K562 (cell line): ENCODE data around the gene OR2AG1. TPM values are rescaled to one million over a fixed set of nuclear protein-coding genes. Genes with fewer than 3 reads are reported as not detected.

ENCODE experiments used
- BCOR ChIP-seq: fragments of 450-650 bp; IDR thresholded peaks from 2 replicates; pipeline ENCODE4 v1.6.1; 2016
- ELF1 ChIP-seq: fragments of 200-800 bp; sonication (Bioruptor generic); IDR thresholded peaks from 2 replicates; pipeline ENCODE4 v1.6.1; 2016; ENCODE audit warnings: missing genetic modification characterization, missing compliant biosample characterization
- ESRRA ChIP-seq: fragments of 450-650 bp; IDR thresholded peaks from 2 replicates; pipeline ENCODE4 v1.6.1; 2014; ENCODE audit warnings: low read depth, mild to moderate bottlenecking, moderate library complexity, borderline replicate concordance
- KAT8 ChIP-seq: fragments of 450-650 bp; IDR thresholded peaks from 2 replicates; pipeline ENCODE4 v1.6.1; 2016; ENCODE audit warnings: low read depth, mild to moderate bottlenecking
- LARP7 ChIP-seq: fragments of 450-650 bp; IDR thresholded peaks from 2 replicates; pipeline ENCODE4 v1.6.1; 2016
- LEF1 ChIP-seq: fragments of 450-650 bp; IDR thresholded peaks from 2 replicates; pipeline ENCODE4 v1.6.1; 2016; ENCODE audit warnings: mild to moderate bottlenecking
- MAFG ChIP-seq: fragments of 450-650 bp; conservative IDR thresholded peaks from 2 replicates; pipeline ENCODE4 v1.6.1; 2016; ENCODE audit warnings: missing genetic modification characterization, missing compliant biosample characterization
- NFXL1 ChIP-seq: fragments of 450-650 bp; formaldehyde crosslinking; IDR thresholded peaks from 2 replicates; pipeline ENCODE4 v1.4.0; 2021; ENCODE audit warnings: mild to moderate bottlenecking
- NR2C2 ChIP-seq, 2 experiments: fragments of 200-800 bp in 1 of 2; sonication (Bioruptor generic) in 1 of 2; sonication (generic) in 1 of 2; formaldehyde crosslinking in 1 of 2; IDR thresholded peaks; 2 replicates each; pipeline versions ENCODE4 v1.6.1 to v1.8.0; 2016 to 2022; ENCODE audit warnings: mild to moderate bottlenecking in 1 of 2, missing compliant biosample characterization in 1 of 2, missing genetic modification characterization in 1 of 2, missing genetic modification reagents in 1 of 2
- NR3C1 ChIP-seq: sonication (generic); formaldehyde crosslinking; IDR thresholded peaks from 2 replicates; pipeline ENCODE4 v1.8.1; 2022; ENCODE audit warnings: missing genetic modification reagents
- SLC30A9 ChIP-seq: fragments of 250-450 bp; sonication (Bioruptor Pico); IDR thresholded peaks from 2 replicates; pipeline ENCODE4 v1.8.0; 2022; ENCODE audit warnings: mild to moderate bottlenecking, moderate library complexity
- XRCC3 ChIP-seq: fragments of 450-650 bp; IDR thresholded peaks from 2 replicates; pipeline ENCODE4 v1.6.1; 2017; ENCODE audit warnings: mild to moderate bottlenecking, moderate library complexity
- ZC3H4 ChIP-seq: sonication (generic); formaldehyde crosslinking; IDR thresholded peaks from 2 replicates; pipeline ENCODE4 v1.9.0; 2021; ENCODE audit warnings: missing genetic modification reagents, borderline replicate concordance
- ZNF134 ChIP-seq: fragments of 250-450 bp; sonication (Bioruptor Pico); conservative IDR thresholded peaks from 2 replicates; pipeline ENCODE4 v1.4.0; 2020
- ZNF79 ChIP-seq: fragments of 250-450 bp; sonication (Bioruptor Pico); IDR thresholded peaks from 2 replicates; pipeline ENCODE4 v1.4.0; 2020; ENCODE audit warnings: low read depth, mild to moderate bottlenecking, moderate library complexity
- polyA plus RNA-seq, 8 experiments: library from polyadenylated mRNA; depleted of rRNA in 4 of 8; stranded (reverse) in 5 of 8; unstranded in 3 of 8; fragments of >200 nt; fragmentation: Nextera tagmentation in 2 of 8; fragmentation: Illumina TruSeq in 1 of 8; extraction: Ambion mirVana in 2 of 8; extraction: Trizol in 1 of 8; gene quantifications; 2 replicates each; pipeline versions ENCODE4 v1.2.1 to v1.2.3, GENCODE V29; 2011 to 2014; ENCODE audit warnings: inconsistent platforms in 1 of 8, missing spikeins in 1 of 8
- total RNA-seq, 7 experiments: library from RNA; depleted of rRNA in 6 of 7; stranded (reverse); fragments of >200 nt in 6 of 7; fragmentation: Illumina TruSeq in 2 of 7; extraction: Trizol in 2 of 7; gene quantifications; 2 replicates each; pipeline versions ENCODE4 v1.2.1 to v1.2.3, GENCODE V29; 2011 to 2021; ENCODE audit warnings: low replicate concordance in 1 of 7
- TF ChIP-seq, protein P1 (sequence below): fragments of 450-650 bp; IDR thresholded peaks from 2 replicates; pipeline ENCODE4 v1.6.1; 2016; ENCODE audit warnings: mild to moderate bottlenecking
- TF ChIP-seq, protein P2 (sequence below): fragments of 250-450 bp; sonication (Bioruptor Pico); IDR thresholded peaks from 2 replicates; pipeline ENCODE4 v1.8.0; 2021; ENCODE audit warnings: moderate library complexity, mild to moderate bottlenecking, inconsistent platforms
- TF ChIP-seq, protein P3 (sequence below): sonication (generic); formaldehyde crosslinking; IDR thresholded peaks from 2 replicates; pipeline ENCODE4 v1.8.0; 2022; ENCODE audit warnings: mild to moderate bottlenecking, missing genetic modification reagents, borderline replicate concordance

OR2AG1 gene
- total and polyA plus RNA-seq, 9 of the 15 experiments (the other 6 are each of a cell fraction or from before 2014, with no cell fraction given), result 0.05 to 0.11 (median 0.07) TPM; not detected in 5

DNA sequence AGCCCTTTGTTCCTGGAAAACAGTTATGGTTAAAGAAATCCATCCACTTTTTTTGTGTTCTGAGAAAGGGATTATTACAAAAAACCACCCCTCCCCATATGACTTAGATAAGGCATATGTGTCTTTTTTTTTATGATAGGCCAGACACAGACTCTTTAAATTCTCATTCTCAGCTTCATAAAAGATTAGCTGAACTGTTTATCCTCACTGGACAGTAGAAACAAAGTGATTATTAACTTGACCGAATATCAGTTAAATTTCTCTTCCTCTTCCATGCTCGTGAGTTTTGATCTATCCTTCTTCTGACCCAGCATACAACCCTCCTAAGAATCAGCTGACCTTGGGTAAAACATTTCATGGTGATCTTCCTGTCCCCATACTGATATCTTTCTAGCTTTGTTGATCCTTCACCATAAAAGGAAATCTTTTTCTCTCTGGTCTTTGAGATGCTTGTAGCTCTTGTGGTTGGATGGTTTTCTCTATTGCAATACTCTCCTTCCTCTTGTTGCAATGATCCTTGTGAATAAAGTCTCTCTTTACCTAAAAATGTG lies 37.3 kb upstream of the OR2AG1 start (continued):
- TF ChIP-seq, protein P1, sequence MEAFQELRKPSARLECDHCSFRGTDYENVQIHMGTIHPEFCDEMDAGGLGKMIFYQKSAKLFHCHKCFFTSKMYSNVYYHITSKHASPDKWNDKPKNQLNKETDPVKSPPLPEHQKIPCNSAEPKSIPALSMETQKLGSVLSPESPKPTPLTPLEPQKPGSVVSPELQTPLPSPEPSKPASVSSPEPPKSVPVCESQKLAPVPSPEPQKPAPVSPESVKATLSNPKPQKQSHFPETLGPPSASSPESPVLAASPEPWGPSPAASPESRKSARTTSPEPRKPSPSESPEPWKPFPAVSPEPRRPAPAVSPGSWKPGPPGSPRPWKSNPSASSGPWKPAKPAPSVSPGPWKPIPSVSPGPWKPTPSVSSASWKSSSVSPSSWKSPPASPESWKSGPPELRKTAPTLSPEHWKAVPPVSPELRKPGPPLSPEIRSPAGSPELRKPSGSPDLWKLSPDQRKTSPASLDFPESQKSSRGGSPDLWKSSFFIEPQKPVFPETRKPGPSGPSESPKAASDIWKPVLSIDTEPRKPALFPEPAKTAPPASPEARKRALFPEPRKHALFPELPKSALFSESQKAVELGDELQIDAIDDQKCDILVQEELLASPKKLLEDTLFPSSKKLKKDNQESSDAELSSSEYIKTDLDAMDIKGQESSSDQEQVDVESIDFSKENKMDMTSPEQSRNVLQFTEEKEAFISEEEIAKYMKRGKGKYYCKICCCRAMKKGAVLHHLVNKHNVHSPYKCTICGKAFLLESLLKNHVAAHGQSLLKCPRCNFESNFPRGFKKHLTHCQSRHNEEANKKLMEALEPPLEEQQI, result 0 out of 2 replicates have a peak, but pooled peaks have one; percentile 30
- TF ChIP-seq ELF1 (tag) (no peak), NR2C2 (CRISPR knock-in tag; IDR thresholded peaks at IDR 0.05) (no peak), NR2C2 (tag; IDR thresholded peaks at IDR 0.05) (0 out of 2 replicates have a peak, but pooled peaks have one; percentile 38), MAFG (no peak), SLC30A9 (CRISPR knock-in tag) (no peak), LARP7 (no peak), NFXL1 (CRISPR knock-in tag) (no peak), ZNF134 (CRISPR knock-in tag) (no peak), XRCC3 (no peak), LEF1 (peak; percentile 74; the same call in 1 of the 2 replicates), ZC3H4 (CRISPR knock-in tag) (no peak), NR3C1 (CRISPR knock-in tag) (no peak), BCOR (no peak), KAT8 (no peak), ESRRA (peak; percentile 75), ZNF79 (no peak)
- TF ChIP-seq, protein P2, sequence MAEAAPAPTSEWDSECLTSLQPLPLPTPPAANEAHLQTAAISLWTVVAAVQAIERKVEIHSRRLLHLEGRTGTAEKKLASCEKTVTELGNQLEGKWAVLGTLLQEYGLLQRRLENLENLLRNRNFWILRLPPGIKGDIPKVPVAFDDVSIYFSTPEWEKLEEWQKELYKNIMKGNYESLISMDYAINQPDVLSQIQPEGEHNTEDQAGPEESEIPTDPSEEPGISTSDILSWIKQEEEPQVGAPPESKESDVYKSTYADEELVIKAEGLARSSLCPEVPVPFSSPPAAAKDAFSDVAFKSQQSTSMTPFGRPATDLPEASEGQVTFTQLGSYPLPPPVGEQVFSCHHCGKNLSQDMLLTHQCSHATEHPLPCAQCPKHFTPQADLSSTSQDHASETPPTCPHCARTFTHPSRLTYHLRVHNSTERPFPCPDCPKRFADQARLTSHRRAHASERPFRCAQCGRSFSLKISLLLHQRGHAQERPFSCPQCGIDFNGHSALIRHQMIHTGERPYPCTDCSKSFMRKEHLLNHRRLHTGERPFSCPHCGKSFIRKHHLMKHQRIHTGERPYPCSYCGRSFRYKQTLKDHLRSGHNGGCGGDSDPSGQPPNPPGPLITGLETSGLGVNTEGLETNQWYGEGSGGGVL, result no peak
- TF ChIP-seq, protein P3, sequence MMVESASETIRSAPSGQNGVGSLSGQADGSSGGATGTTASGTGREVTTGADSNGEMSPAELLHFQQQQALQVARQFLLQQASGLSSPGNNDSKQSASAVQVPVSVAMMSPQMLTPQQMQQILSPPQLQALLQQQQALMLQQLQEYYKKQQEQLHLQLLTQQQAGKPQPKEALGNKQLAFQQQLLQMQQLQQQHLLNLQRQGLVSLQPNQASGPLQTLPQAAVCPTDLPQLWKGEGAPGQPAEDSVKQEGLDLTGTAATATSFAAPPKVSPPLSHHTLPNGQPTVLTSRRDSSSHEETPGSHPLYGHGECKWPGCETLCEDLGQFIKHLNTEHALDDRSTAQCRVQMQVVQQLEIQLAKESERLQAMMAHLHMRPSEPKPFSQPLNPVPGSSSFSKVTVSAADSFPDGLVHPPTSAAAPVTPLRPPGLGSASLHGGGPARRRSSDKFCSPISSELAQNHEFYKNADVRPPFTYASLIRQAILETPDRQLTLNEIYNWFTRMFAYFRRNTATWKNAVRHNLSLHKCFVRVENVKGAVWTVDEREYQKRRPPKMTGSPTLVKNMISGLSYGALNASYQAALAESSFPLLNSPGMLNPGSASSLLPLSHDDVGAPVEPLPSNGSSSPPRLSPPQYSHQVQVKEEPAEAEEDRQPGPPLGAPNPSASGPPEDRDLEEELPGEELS, result no peak
